DOHH2 (cell line): ENCODE data around the gene CREB3L2.
"Not testable (repeated sequence)": the region's sequence is repeated elsewhere in the genome, so short reads cannot be mapped to it uniquely, and the experiment has no call there.

Experiments used
- H3F3A ChIP-seq: fragments of 200-600 bp; sonication (generic), shearing (Covaris generic); 2 replicates; pipeline ENCODE4 v1.6.0; 2016; ENCODE audit warnings: antibody characterized with exemption, mild to moderate bottlenecking; ENCODE audit not compliant: control insufficient read depth, insufficient read depth
- H3K27ac ChIP-seq: fragments of 200-600 bp; sonication (generic); 2 replicates; pipeline ENCODE4 v1.5.1; 2014; ENCODE audit warnings: low read depth, mild to moderate bottlenecking, low read length, moderate library complexity
- H3K27me3 ChIP-seq: fragments of 200-600 bp; sonication (generic); 2 replicates; pipeline ENCODE4 v1.6.1; 2014; ENCODE audit warnings: mild to moderate bottlenecking, low read length, mixed read lengths; ENCODE audit not compliant: control insufficient read depth
- H3K36me3 ChIP-seq: fragments of 200-600 bp; sonication (generic); 2 replicates; pipeline ENCODE4 v1.6.1; 2014; ENCODE audit warnings: mild to moderate bottlenecking, low read length, moderate library complexity, mixed read lengths; ENCODE audit not compliant: control insufficient read depth
- H3K4me1 ChIP-seq: fragments of 200-600 bp; sonication (generic); 2 replicates; pipeline ENCODE4 v1.6.1; 2014; ENCODE audit warnings: mild to moderate bottlenecking, low read length, mixed read lengths; ENCODE audit not compliant: control insufficient read depth
- H3K4me2 ChIP-seq: fragments of 200-600 bp; sonication (generic); 2 replicates; pipeline ENCODE4 v1.6.0; 2014; ENCODE audit warnings: mild to moderate bottlenecking, low read length, moderate library complexity
- H3K4me3 ChIP-seq: fragments of 200-600 bp; sonication (generic); 2 replicates; pipeline ENCODE4 v1.5.1; 2014; ENCODE audit warnings: mild to moderate bottlenecking, low read length, mixed read lengths
- H3K79me2 ChIP-seq: fragments of 200-600 bp; sonication (generic); 2 replicates; pipeline ENCODE4 v1.6.1; 2014; ENCODE audit warnings: mild to moderate bottlenecking, low read length, mixed read lengths; ENCODE audit not compliant: control insufficient read depth
- H3K9me2 ChIP-seq: fragments of 200-600 bp; sonication (generic); replicated peaks from 2 replicates; pipeline ENCODE4 v1.6.1; 2014; ENCODE audit warnings: mild to moderate bottlenecking, low read length, mixed read lengths; ENCODE audit not compliant: control insufficient read depth
- H3K9me3 ChIP-seq: fragments of 200-600 bp; sonication (generic); 2 replicates; pipeline ENCODE4 v1.6.1; 2014; ENCODE audit warnings: antibody characterized with exemption, low read length, mixed read lengths; ENCODE audit not compliant: control insufficient read depth, insufficient read depth
- H4K20me1 ChIP-seq: fragments of 200-600 bp; sonication (generic); 2 replicates; pipeline ENCODE4 v1.6.0; 2014; ENCODE audit warnings: low read depth, mild to moderate bottlenecking, antibody characterized with exemption, low read length, moderate library complexity; ENCODE audit not compliant: control insufficient read depth, insufficient read depth
- EZH2phosphoT487 ChIP-seq: fragments of 200-600 bp; sonication (generic); IDR thresholded peaks from 2 replicates; pipeline ENCODE4 v1.6.1; 2017; ENCODE audit warnings: borderline replicate concordance, mild to moderate bottlenecking, antibody characterized with exemption, low read length, moderate library complexity, mixed read lengths
- TF ChIP-seq, protein P1 (sequence below): fragments of 200-600 bp; sonication (generic); IDR thresholded peaks from one replicate; pipeline ENCODE4 v1.5.1; 2014; ENCODE audit warnings: antibody characterized with exemption, mild to moderate bottlenecking, low read depth, low read length; ENCODE audit not compliant: poor library complexity, severe bottlenecking

Gene CREB3L2

DNA sequence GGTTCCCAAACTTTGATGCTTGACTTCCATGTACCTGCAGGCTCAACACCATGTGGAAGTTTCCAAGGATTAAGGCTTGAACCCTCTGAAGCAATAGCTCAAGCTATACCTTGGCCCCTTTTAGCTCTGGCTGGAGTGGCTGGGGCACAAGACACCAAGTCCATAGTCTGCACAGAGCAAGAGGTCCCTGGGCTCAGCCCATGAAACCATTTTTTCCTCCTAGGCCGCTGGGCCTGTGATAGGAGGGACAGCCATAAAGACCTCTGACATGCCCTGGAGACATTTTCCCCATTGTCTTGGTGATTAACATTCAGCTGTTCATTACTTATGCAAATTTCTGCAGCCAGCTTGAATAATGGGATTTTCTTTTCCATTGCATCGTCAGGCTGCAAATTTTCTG is 169.5 kb downstream of the CREB3L2 start:
- no peaks in the 10 kb centered on the region for H3K36me3 ChIP-seq
- no peaks in the 10 kb centered on the region for H3K9me2 ChIP-seq
- no peaks in the 10 kb centered on the region for H3K79me2 ChIP-seq
- H3F3A ChIP-seq, result no peaks in the 10 kb centered on the region
- no peak for TF ChIP-seq EZH2phosphoT487
- TF ChIP-seq, protein P1, sequence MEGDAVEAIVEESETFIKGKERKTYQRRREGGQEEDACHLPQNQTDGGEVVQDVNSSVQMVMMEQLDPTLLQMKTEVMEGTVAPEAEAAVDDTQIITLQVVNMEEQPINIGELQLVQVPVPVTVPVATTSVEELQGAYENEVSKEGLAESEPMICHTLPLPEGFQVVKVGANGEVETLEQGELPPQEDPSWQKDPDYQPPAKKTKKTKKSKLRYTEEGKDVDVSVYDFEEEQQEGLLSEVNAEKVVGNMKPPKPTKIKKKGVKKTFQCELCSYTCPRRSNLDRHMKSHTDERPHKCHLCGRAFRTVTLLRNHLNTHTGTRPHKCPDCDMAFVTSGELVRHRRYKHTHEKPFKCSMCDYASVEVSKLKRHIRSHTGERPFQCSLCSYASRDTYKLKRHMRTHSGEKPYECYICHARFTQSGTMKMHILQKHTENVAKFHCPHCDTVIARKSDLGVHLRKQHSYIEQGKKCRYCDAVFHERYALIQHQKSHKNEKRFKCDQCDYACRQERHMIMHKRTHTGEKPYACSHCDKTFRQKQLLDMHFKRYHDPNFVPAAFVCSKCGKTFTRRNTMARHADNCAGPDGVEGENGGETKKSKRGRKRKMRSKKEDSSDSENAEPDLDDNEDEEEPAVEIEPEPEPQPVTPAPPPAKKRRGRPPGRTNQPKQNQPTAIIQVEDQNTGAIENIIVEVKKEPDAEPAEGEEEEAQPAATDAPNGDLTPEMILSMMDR, result no peak
- no peak overlapping the region for H3K4me2 ChIP-seq
- H3K4me3 ChIP-seq, result no peak overlapping the region
- no peaks in the 10 kb centered on the region for H3K4me1 ChIP-seq
- H3K27ac ChIP-seq, result no peak overlapping the region
- peaks cover 14% of the 10 kb centered on the region; the same call in 1 of the 2 replicates for H3K9me3 ChIP-seq
- H4K20me1 ChIP-seq, result no peaks in the 10 kb centered on the region
- H3K27me3 ChIP-seq, result no peaks in the 10 kb centered on the region

GRCh38 chr7:137831555-137831954 is 170.3 kb downstream of the CREB3L2 start:
- H3K9me3 ChIP-seq, result peaks cover 14% of the 10 kb centered on the region; the same call in 1 of the 2 replicates
- not testable (repeated sequence) for H3K79me2 ChIP-seq, H3K9me2 ChIP-seq, H4K20me1 ChIP-seq, H3K4me3 ChIP-seq, H3K27me3 ChIP-seq, H3F3A ChIP-seq, H3K36me3 ChIP-seq, H3K4me2 ChIP-seq, H3K27ac ChIP-seq, H3K4me1 ChIP-seq

GRCh38 chr7:137829337-137829992 is 172.4 kb downstream of the CREB3L2 start:
- H3K79me2 ChIP-seq, result no peaks in the 10 kb centered on the region
- H3K4me2 ChIP-seq, result no peak overlapping the region
- H3K9me3 ChIP-seq, result peaks cover 14% of the 10 kb centered on the region; the same call in 1 of the 2 replicates
- H3K27ac ChIP-seq, result no peak overlapping the region
- no peaks in the 10 kb centered on the region for H3K36me3 ChIP-seq
- H3F3A ChIP-seq, result no peaks in the 10 kb centered on the region
- H3K4me3 ChIP-seq, result no peak overlapping the region
- no peaks in the 10 kb centered on the region for H4K20me1 ChIP-seq
- TF ChIP-seq, protein P1, result no peak
- no peak for TF ChIP-seq EZH2phosphoT487
- H3K4me1 ChIP-seq, result no peaks in the 10 kb centered on the region
- no peaks in the 10 kb centered on the region for H3K27me3 ChIP-seq
- no peaks in the 10 kb centered on the region for H3K9me2 ChIP-seq

DNA sequence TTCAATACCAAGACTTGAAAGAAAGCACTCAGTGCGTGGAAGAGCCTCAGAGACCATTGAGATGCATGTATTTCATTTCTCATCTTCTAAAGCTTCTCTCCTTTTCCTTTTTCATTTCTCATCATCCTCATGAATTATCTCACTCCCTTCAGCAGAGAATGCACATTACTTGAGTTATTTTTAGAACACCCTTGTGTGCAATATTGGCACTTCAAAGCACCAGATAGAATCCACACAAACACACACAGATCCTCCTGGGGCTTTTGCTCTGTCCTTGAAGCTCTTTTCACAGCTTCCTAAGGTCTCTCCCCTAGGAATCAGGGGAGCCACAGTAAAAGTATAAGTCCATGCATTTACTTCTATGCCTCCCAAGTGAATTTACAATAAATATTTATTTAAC is 173.4 kb downstream of the CREB3L2 start:
- no peaks in the 10 kb centered on the region for H3K36me3 ChIP-seq
- H4K20me1 ChIP-seq, result no peaks in the 10 kb centered on the region
- H3K27ac ChIP-seq, result no peak overlapping the region
- TF ChIP-seq, protein P1, result no peak
- TF ChIP-seq EZH2phosphoT487, result no peak
- H3K9me2 ChIP-seq, result no peaks in the 10 kb centered on the region
- H3K27me3 ChIP-seq, result no peaks in the 10 kb centered on the region
- H3K4me3 ChIP-seq, result no peak overlapping the region
- no peaks in the 10 kb centered on the region for H3F3A ChIP-seq
- no peak overlapping the region for H3K4me2 ChIP-seq
- H3K79me2 ChIP-seq, result no peaks in the 10 kb centered on the region
- no peaks in the 10 kb centered on the region for H3K4me1 ChIP-seq
- H3K9me3 ChIP-seq, result peaks cover 10% of the 10 kb centered on the region; the same call in 1 of the 2 replicates
